Hindlimb muscle (tissue), 1 donor: ENCODE measurements around the gene TLN1. TPM values are rescaled to one million over a fixed set of nuclear protein-coding genes. Genes with fewer than 3 reads are reported as not detected.

ENCODE experiments used
- DNase-seq: peaks from one replicate; pipeline ENCODE4 v3.0.0-alpha.2; 2013
- polyA plus RNA-seq: library from polyadenylated mRNA; unstranded; fragments of 120-200 nt; gene quantifications from one replicate; pipeline ENCODE4 v1.2.1, GENCODE V29; 2013; ENCODE audit not compliant: insufficient read length

TLN1 gene
- polyA plus RNA-seq, 1 donor = 117 TPM

GRCh38 chr9:35703906-35704672 lies 27.9 kb downstream of the TLN1 start:
- DNase-seq = no peak

- DNase-seq = no peak
Measured at GRCh38 chr9:35702696-35703095, 29.3 kb downstream of the TLN1 start.

GRCh38 chr9:35700942-35701341 lies 31.1 kb downstream of the TLN1 start:
- DNase-seq = no peak

GRCh38 chr9:35700031-35700430 lies 32.0 kb downstream of the TLN1 start:
- DNase-seq = no peak

GRCh38 chr9:35698231-35698630 lies 33.8 kb downstream of the TLN1 start:
- DNase-seq = no peak

- no peak for DNase-seq
Measured at GRCh38 chr9:35697486-35697885, 34.5 kb downstream of the TLN1 start.

- no peak for DNase-seq
Measured at GRCh38 chr9:35696520-35697215, 35.3 kb downstream of the TLN1 start.

- no peak for DNase-seq
Measured at GRCh38 chr9:35695943-35696401, 36.0 kb downstream of the TLN1 start.

- no peak for DNase-seq
Measured at GRCh38 chr9:35691757-35692301, 40.2 kb downstream of the TLN1 start.

GRCh38 chr9:35691334-35691650 lies 40.7 kb downstream of the TLN1 start:
- no peak for DNase-seq

GRCh38 chr9:35690614-35691333 lies 41.2 kb downstream of the TLN1 start:
- peak; percentile 79 for DNase-seq

GRCh38 chr9:35690294-35690613 lies 41.7 kb downstream of the TLN1 start:
- DNase-seq = no peak

- DNase-seq = peak; percentile 73
Measured at GRCh38 chr9:35689542-35690293, 42.3 kb downstream of the TLN1 start, which contains the start of gene TPM2. Gene TPM2, minus strand, starts transcription at chr9:35689925. Its CDS starts 108 bp downstream, at chr9:35689817.

GRCh38 chr9:35688558-35689541 lies 43.1 kb downstream of the TLN1 start:
- no peak for DNase-seq

GRCh38 chr9:35687972-35688557 lies 43.9 kb downstream of the TLN1 start:
- no peak for DNase-seq

- DNase-seq = no peak
Measured at GRCh38 chr9:35687306-35687705, 44.7 kb downstream of the TLN1 start.

GRCh38 chr9:35686222-35687203 lies 45.5 kb downstream of the TLN1 start:
- DNase-seq = no peak

- DNase-seq = no peak
Measured at GRCh38 chr9:35685506-35685905, 46.5 kb downstream of the TLN1 start.

- DNase-seq = no peak
Measured at GRCh38 chr9:35684921-35685320, 47.1 kb downstream of the TLN1 start.

- no peak for DNase-seq
Measured at GRCh38 chr9:35683323-35683722, 48.7 kb downstream of the TLN1 start.
